ENCODE measurements around the gene AGTPBP1.

Gene AGTPBP1

DNA sequence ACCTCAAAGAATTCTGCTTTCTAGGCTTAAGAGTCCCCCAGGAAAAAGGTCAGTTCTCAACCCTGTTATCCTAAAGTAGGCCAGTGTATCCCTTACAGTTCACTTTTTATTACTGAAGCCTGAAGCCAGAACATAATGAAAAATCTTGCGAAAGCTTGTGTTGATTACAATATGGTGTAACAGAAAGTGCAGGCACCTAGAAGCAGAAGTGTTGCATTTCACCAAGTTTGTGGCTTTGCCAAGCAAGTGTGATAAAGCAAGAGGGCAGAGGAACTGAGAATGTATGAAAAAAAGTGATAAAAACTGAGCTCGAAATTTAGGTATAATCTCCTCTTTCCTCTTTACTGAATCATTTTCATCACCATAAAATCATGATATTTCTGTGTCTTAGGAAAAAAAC is 26.2 kb downstream of the AGTPBP1 start:
- DNase-seq (ENCODE audit: insufficient read length) (no peak), FAIRE-seq (peak; percentile 33)
- TF ChIP-seq POLR2A (IDR thresholded peaks at IDR 0.05; ENCODE audit: low read depth, low read length) (no peak), TAF1 (IDR thresholded peaks at IDR 0.05; ENCODE audit: borderline replicate concordance, low read depth, low read length) (no peak), POLR2AphosphoS5 (IDR thresholded peaks at IDR 0.05; ENCODE audit: low read depth, low read length) (no peak)

- FAIRE-seq (no peak), DNase-seq (ENCODE audit: insufficient read length) (no peak)
- no peak for TF ChIP-seq TAF1 (IDR thresholded peaks at IDR 0.05; ENCODE audit: borderline replicate concordance, low read depth, low read length)
- no peak for TF ChIP-seq POLR2AphosphoS5 (IDR thresholded peaks at IDR 0.05; ENCODE audit: low read depth, low read length)
- no peak for TF ChIP-seq POLR2A (IDR thresholded peaks at IDR 0.05; ENCODE audit: low read depth, low read length)
These were observed 27.9 kb downstream of the AGTPBP1 start for GRCh38 chr9:85713897-85714296.

- DNase-seq (ENCODE audit: insufficient read length) (no peak), FAIRE-seq (no peak)
- TF ChIP-seq POLR2A (IDR thresholded peaks at IDR 0.05; ENCODE audit: low read depth, low read length) (no peak), POLR2AphosphoS5 (IDR thresholded peaks at IDR 0.05; ENCODE audit: low read depth, low read length) (no peak)
These were observed 37.0 kb downstream of the AGTPBP1 start for GRCh38 chr9:85704744-85705143.

DNA sequence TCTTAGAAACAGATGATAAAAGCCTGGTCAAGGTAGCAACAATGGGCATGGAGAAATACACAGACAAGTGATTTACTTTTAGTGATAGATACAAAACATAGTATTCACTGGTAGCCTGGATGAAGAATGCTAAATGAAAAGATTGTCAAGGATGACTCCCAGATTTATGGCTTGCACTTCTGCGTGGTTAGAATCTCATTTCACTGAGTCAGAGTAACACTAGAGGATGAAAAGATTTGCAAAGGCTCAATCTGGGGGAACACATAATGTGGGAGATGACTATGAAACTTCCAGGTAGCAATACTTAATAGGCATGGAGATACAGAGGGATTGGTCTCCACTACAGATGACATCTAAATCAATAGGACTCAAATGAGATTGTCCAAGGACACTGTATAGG is 38.4 kb downstream of the AGTPBP1 start:
- DNase-seq (ENCODE audit: insufficient read length), result no peak
- no peak for FAIRE-seq
- TF ChIP-seq TAF1 (IDR thresholded peaks at IDR 0.05; ENCODE audit: borderline replicate concordance, low read depth, low read length), result no peak
- TF ChIP-seq POLR2A (IDR thresholded peaks at IDR 0.05; ENCODE audit: low read depth, low read length), result no peak
- TF ChIP-seq POLR2AphosphoS5 (IDR thresholded peaks at IDR 0.05; ENCODE audit: low read depth, low read length), result no peak

GRCh38 chr9:85702726-85703289 is 38.9 kb downstream of the AGTPBP1 start:
- no peak for TF ChIP-seq POLR2AphosphoS5 (IDR thresholded peaks at IDR 0.05; ENCODE audit: low read depth, low read length)
- TF ChIP-seq POLR2A (IDR thresholded peaks at IDR 0.05; ENCODE audit: low read depth, low read length), result no peak
- no peak for TF ChIP-seq TAF1 (IDR thresholded peaks at IDR 0.05; ENCODE audit: borderline replicate concordance, low read depth, low read length)
- no peak for FAIRE-seq
- no peak for DNase-seq (ENCODE audit: insufficient read length)

GRCh38 chr9:85702191-85702590 is 39.6 kb downstream of the AGTPBP1 start:
- no peak for TF ChIP-seq POLR2AphosphoS5 (IDR thresholded peaks at IDR 0.05; ENCODE audit: low read depth, low read length)
- no peak for TF ChIP-seq POLR2A (IDR thresholded peaks at IDR 0.05; ENCODE audit: low read depth, low read length)
- no peak for TF ChIP-seq TAF1 (IDR thresholded peaks at IDR 0.05; ENCODE audit: borderline replicate concordance, low read depth, low read length)
- no peak for FAIRE-seq

DNA sequence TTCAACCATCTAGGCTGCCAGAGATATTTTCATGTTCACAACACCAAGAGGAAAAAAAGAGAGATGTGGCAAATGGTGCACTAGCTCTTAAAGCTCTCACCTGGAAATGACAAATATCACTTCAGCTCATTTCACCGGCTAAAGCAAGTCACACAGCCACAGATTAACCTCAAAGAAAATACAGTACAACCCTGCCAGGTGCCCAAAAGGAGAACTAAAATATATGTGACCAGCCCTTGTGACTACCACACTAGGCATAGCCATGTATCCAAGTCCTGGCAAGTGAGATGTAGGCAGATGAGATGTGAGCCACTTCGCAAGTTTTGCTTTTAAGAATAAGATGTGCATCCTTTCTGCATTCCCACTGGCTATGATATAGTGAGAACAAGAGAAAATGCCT is 41.4 kb downstream of the AGTPBP1 start:
- TF ChIP-seq TAF1 (IDR thresholded peaks at IDR 0.05; ENCODE audit: borderline replicate concordance, low read depth, low read length), result no peak
- TF ChIP-seq POLR2AphosphoS5 (IDR thresholded peaks at IDR 0.05; ENCODE audit: low read depth, low read length), result no peak
- TF ChIP-seq POLR2A (IDR thresholded peaks at IDR 0.05; ENCODE audit: low read depth, low read length), result no peak
- no peak for FAIRE-seq
- DNase-seq (ENCODE audit: insufficient read length), result no peak

More at GRCh38 chr9:85702191-85702590, 39.6 kb downstream of the AGTPBP1 start:
- DNase-seq (ENCODE audit: insufficient read length), result no peak

DNA sequence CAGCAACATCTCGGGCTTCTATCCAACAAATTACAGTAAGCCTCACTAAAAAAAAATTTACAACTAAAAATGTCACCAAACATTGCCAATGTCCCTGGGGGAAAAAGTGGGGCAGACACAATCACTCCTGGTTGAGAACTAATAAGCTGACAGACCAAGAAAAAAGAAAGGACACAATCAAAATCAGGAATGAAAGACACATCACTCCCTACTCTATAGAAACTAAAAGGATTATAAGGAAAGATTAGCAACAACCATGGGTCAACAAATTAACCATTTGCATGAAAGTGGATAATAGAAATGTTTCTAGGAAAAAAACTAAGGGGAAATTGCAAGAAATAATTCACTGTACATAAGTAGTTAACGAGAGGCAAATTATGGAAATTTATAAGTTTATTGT is 53.4 kb downstream of the AGTPBP1 start:
- FAIRE-seq (no peak), DNase-seq (ENCODE audit: insufficient read length) (no peak)
- no peak for TF ChIP-seq TAF1 (IDR thresholded peaks at IDR 0.05; ENCODE audit: borderline replicate concordance, low read depth, low read length)

- TF ChIP-seq TAF1 (IDR thresholded peaks at IDR 0.05; ENCODE audit: borderline replicate concordance, low read depth, low read length) (no peak), POLR2AphosphoS5 (IDR thresholded peaks at IDR 0.05; ENCODE audit: low read depth, low read length) (no peak), POLR2A (IDR thresholded peaks at IDR 0.05; ENCODE audit: low read depth, low read length) (no peak)
- FAIRE-seq (no peak), DNase-seq (ENCODE audit: insufficient read length) (no peak)
These were observed 56.7 kb downstream of the AGTPBP1 start for GRCh38 chr9:85685081-85685480.

DNA sequence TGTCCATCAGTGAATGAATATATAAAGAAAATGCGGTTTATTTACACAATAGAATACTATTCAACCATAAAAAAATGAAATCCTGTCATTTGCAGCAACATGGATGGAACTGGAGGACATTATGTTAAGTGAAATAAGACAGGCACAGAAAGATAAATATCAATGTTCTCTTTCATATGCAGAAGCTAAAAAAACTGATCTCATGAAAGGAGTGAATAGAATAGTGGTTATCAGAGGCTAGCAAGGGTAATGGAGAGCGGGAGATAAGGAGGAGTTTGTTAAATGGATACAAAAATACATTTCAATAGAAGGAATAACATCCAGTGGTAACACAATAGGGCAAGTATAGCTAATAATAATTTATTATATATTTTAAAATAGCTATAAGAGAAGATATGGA is 65.0 kb downstream of the AGTPBP1 start:
- FAIRE-seq (no peak), DNase-seq (ENCODE audit: insufficient read length) (no peak)
- no peak for TF ChIP-seq POLR2AphosphoS5 (IDR thresholded peaks at IDR 0.05; ENCODE audit: low read depth, low read length)
- TF ChIP-seq POLR2A (IDR thresholded peaks at IDR 0.05; ENCODE audit: low read depth, low read length), result no peak
- no peak for TF ChIP-seq TAF1 (IDR thresholded peaks at IDR 0.05; ENCODE audit: borderline replicate concordance, low read depth, low read length)

DNA sequence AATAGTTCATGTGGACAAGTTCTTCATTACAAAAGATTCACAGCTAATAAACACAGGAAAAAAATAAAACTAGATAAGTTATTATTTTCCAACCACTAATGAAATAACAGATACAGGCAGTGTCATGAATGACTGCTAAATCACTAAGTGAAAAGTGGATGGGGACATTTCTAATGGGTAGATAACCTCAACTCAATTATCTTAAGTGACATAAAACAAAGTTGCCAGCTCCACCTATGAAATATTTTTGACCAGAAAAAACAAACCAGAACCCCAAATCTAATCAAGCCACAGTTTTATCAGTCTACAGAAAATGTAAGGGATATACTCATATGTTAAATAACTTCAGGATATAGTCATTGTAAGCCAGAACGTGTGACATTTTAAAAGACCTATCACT is 74.4 kb downstream of the AGTPBP1 start:
- DNase-seq (ENCODE audit: insufficient read length), result no peak
- no peak for FAIRE-seq
- TF ChIP-seq POLR2A (IDR thresholded peaks at IDR 0.05; ENCODE audit: low read depth, low read length), result no peak
- no peak for TF ChIP-seq TAF1 (IDR thresholded peaks at IDR 0.05; ENCODE audit: borderline replicate concordance, low read depth, low read length)
- TF ChIP-seq POLR2AphosphoS5 (IDR thresholded peaks at IDR 0.05; ENCODE audit: low read depth, low read length), result no peak

DNA sequence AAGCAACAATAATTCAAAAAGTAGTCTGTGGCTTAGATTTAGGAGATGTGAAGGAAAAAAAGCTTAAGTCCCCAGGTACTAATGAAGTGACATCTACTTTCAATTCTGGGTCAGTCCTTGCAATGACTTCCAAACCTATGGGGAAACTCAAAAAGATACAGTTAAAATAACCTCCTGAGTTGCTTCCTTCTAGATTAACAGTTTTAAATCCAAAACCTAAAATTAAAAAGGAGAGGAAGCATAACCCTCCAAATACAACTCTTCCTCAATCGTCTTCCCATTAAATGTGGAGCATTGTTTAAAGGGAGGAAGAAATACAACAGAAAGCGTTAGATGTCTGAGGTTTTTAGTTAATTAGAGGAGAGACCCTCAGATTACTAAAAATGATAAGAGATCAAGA is 75.7 kb downstream of the AGTPBP1 start:
- FAIRE-seq, result peak; percentile 54
- no peak for DNase-seq (ENCODE audit: insufficient read length)
- TF ChIP-seq POLR2AphosphoS5 (IDR thresholded peaks at IDR 0.05; ENCODE audit: low read depth, low read length) (no peak), POLR2A (IDR thresholded peaks at IDR 0.05; ENCODE audit: low read depth, low read length) (no peak), TAF1 (IDR thresholded peaks at IDR 0.05; ENCODE audit: borderline replicate concordance, low read depth, low read length) (no peak)

- FAIRE-seq (no peak), DNase-seq (ENCODE audit: insufficient read length) (no peak)
- TF ChIP-seq POLR2A (IDR thresholded peaks at IDR 0.05; ENCODE audit: low read depth, low read length), result no peak
- TF ChIP-seq TAF1 (IDR thresholded peaks at IDR 0.05; ENCODE audit: borderline replicate concordance, low read depth, low read length), result no peak
- TF ChIP-seq POLR2AphosphoS5 (IDR thresholded peaks at IDR 0.05; ENCODE audit: low read depth, low read length), result no peak
These were observed 79.2 kb downstream of the AGTPBP1 start for GRCh38 chr9:85662573-85662972.

Measured in GM12892 (cell line).